Measurements from ENCODE around the gene SLC25A22.

SLC25A22 gene

GRCh38 chr11:826836-827145 lies 28.7 kb upstream of the SLC25A22 start:
- Histone ChIP-seq H3K9ac (ENCODE audit: low read depth, low read length) (peak overlapping the region; percentile 41; the same call in 1 of the 2 replicates), H3K9me3 (ENCODE audit: insufficient read depth, low read depth, low read length) (no peaks in the 10 kb centered on the region), H3K27me3 (ENCODE audit: insufficient read depth, low read length) (peaks cover 62% of the 10 kb centered on the region), H3K27ac (ENCODE audit: low read depth, low read length) (no peak overlapping the region), H3K36me3 (ENCODE audit: insufficient read depth, low read length) (0 out of 2 replicates have a peak, but pooled peaks cover 3% of the 10 kb centered on the region), H3K4me1 (ENCODE audit: insufficient read depth, low read length) (peaks cover 28% of the 10 kb centered on the region), H3K4me3 (ENCODE audit: low read length) (peak overlapping the region; percentile 55)
- WGBS = 3% methylated on average over 22 of the region's 22 CpGs

DNA sequence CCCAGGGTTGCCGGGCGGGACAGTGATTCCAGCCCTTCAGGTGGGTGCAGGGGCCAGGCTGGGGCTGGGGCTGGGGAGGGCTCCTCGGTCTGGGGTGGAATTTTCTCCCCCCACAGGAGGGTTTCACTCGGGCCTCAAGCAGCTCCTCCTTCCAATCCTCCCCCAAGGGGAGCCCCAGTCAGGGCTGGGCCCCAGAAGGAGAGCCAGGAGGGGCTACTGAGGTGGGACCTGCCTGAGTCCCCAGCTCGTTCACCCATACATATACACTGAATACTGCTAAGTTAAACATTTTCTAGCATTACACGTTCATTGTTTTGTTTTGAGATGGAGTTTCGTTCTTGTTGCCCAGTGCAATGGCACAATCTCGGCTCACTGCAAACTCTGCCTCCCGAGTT lies 28.1 kb upstream of the SLC25A22 start:
- Histone ChIP-seq H3K27ac (ENCODE audit: low read depth, low read length) (no peak overlapping the region), H3K9ac (ENCODE audit: low read depth, low read length) (no peak overlapping the region), H3K27me3 (ENCODE audit: insufficient read depth, low read length) (peaks cover 56% of the 10 kb centered on the region), H3K4me3 (ENCODE audit: low read length) (peak overlapping the region; percentile 55; the same call in 1 of the 2 replicates), H3K36me3 (ENCODE audit: insufficient read depth, low read length) (0 out of 2 replicates have a peak, but pooled peaks cover 6% of the 10 kb centered on the region), H3K9me3 (ENCODE audit: insufficient read depth, low read depth, low read length) (no peaks in the 10 kb centered on the region), H3K4me1 (ENCODE audit: insufficient read depth, low read length) (peaks cover 22% of the 10 kb centered on the region)
- 87% methylated on average over 8 of the region's 9 CpGs for WGBS

GRCh38 chr11:825366-826226 lies 27.5 kb upstream of the SLC25A22 start:
- Histone ChIP-seq H3K27ac (ENCODE audit: low read depth, low read length) (no peak overlapping the region), H3K9me3 (ENCODE audit: insufficient read depth, low read depth, low read length) (no peaks in the 10 kb centered on the region), H3K36me3 (ENCODE audit: insufficient read depth, low read length) (0 out of 2 replicates have a peak, but pooled peaks cover 6% of the 10 kb centered on the region), H3K4me1 (ENCODE audit: insufficient read depth, low read length) (peaks cover 19% of the 10 kb centered on the region), H3K9ac (ENCODE audit: low read depth, low read length) (no peak overlapping the region), H3K4me3 (ENCODE audit: low read length) (no peak overlapping the region), H3K27me3 (ENCODE audit: insufficient read depth, low read length) (peaks cover 50% of the 10 kb centered on the region)
- WGBS = 92% methylated on average over 12 of the region's 12 CpGs

- 0 out of 2 replicates have a peak, but pooled peaks cover 6% of the 10 kb centered on the region for H3K36me3 ChIP-seq (ENCODE audit: insufficient read depth, low read length)
- no peak overlapping the region for H3K9ac ChIP-seq (ENCODE audit: low read depth, low read length)
- H3K27me3 ChIP-seq (ENCODE audit: insufficient read depth, low read length) = peaks cover 45% of the 10 kb centered on the region
- 87% methylated on average over 11 of the region's 11 CpGs for WGBS
- no peak overlapping the region for H3K27ac ChIP-seq (ENCODE audit: low read depth, low read length)
- H3K4me1 ChIP-seq (ENCODE audit: insufficient read depth, low read length) = peaks cover 19% of the 10 kb centered on the region
- H3K9me3 ChIP-seq (ENCODE audit: insufficient read depth, low read depth, low read length) = no peaks in the 10 kb centered on the region
- H3K4me3 ChIP-seq (ENCODE audit: low read length) = no peak overlapping the region
Observed at GRCh38 chr11:824942-825341, 26.9 kb upstream of the SLC25A22 start.

GRCh38 chr11:824292-824880 lies 26.3 kb upstream of the SLC25A22 start:
- 95% methylated on average over 59 of the region's 59 CpGs for WGBS
- Histone ChIP-seq H3K36me3 (ENCODE audit: insufficient read depth, low read length) (0 out of 2 replicates have a peak, but pooled peaks cover 6% of the 10 kb centered on the region), H3K4me1 (ENCODE audit: insufficient read depth, low read length) (peaks cover 19% of the 10 kb centered on the region), H3K9me3 (ENCODE audit: insufficient read depth, low read depth, low read length) (no peaks in the 10 kb centered on the region), H3K4me3 (ENCODE audit: low read length) (no peak overlapping the region), H3K27ac (ENCODE audit: low read depth, low read length) (no peak overlapping the region), H3K9ac (ENCODE audit: low read depth, low read length) (no peak overlapping the region), H3K27me3 (ENCODE audit: insufficient read depth, low read length) (peaks cover 39% of the 10 kb centered on the region)

DNA sequence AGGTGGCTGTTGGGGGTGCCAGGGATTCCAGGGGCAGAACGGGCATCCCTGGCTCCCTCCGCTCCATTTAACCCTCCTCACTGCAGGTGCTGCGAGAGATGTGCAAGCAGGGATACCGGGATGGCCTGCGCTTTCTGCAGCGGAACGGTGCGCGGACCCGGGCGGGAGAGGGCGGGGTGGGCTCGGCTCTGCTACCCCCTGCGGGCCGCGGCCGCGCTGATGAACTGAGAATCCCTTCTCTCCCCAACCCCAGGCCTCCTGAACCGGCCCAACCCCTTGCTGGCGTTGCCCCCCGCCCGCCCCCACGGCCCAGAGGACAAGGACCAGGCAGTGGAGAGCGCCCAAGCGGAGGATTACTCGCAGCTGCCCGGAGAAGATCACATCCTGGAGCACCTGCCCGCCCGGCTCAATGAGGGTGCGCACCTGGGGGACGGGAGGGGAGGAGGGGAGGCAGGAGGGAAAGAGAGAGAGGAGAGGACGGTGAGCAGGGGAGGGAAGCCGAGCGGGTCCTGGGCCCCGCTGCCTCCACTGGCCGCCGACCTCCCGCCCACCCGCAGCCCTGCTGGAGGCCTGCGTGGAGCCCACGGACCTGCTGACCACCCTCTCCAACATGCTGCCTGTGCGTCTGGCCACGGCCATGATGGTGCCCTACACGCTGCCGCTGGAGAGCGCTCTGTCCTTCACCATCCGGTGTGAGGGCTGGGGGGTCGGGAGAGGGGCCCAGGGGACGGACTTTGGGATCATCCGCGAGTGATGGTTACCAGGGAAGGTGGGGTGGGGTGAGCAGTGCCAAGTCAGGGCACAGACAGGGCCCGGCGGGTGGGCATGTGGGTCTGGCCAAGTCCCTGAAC lies 25.6 kb upstream of the SLC25A22 start:
- Histone ChIP-seq H3K4me3 (ENCODE audit: low read length) (no peak overlapping the region), H3K9me3 (ENCODE audit: insufficient read depth, low read depth, low read length) (no peaks in the 10 kb centered on the region), H3K27me3 (ENCODE audit: insufficient read depth, low read length) (peaks cover 32% of the 10 kb centered on the region), H3K9ac (ENCODE audit: low read depth, low read length) (no peak overlapping the region), H3K36me3 (ENCODE audit: insufficient read depth, low read length) (0 out of 2 replicates have a peak, but pooled peaks cover 6% of the 10 kb centered on the region), H3K27ac (ENCODE audit: low read depth, low read length) (no peak overlapping the region), H3K4me1 (ENCODE audit: insufficient read depth, low read length) (peaks cover 12% of the 10 kb centered on the region)
- 92% methylated on average over 53 of the region's 53 CpGs for WGBS

DNA sequence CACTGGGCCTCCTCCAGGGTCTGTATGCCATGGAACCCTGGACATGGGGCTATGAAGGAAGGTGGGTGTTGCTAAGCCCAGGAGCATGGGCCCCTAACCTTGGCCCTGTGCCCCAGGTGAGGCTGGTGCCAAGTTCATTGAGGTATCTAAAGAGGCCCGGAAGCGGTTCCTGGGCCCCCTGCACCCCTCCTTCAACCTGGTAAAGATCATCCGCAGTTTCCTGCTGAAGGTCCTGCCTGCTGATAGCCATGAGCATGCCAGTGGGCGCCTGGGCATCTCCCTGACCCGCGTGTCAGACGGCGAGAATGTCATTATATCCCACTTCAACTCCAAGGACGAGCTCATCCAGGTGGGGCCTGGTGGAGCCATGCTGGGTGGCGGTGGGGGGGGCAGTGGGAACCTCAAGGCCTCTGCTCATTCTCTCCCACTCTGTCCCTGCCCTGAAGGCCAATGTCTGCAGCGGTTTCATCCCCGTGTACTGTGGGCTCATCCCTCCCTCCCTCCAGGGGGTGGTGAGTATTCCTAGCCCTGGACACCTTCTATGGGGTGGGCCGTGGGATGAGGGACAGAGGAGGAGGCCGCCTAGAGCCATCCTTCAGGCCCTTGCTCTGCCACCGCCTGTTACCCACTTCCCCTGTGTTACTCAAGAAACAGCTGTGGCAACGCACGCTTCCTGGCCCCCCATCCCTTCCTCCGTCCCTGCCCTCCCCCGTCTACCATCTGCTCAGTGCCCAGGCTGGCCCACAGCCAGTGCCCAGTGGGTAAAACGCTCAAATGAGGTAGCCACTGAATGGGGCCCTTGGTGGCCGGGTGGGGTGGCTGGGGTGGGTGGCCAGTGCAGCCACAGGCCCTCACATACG lies 23.7 kb upstream of the SLC25A22 start:
- WGBS = 95% methylated on average over 21 of the region's 22 CpGs
- no peaks in the 10 kb centered on the region for H3K9me3 ChIP-seq (ENCODE audit: insufficient read depth, low read depth, low read length)
- H3K4me3 ChIP-seq (ENCODE audit: low read length) = no peak overlapping the region
- H3K27me3 ChIP-seq (ENCODE audit: insufficient read depth, low read length) = peaks cover 13% of the 10 kb centered on the region
- H3K36me3 ChIP-seq (ENCODE audit: insufficient read depth, low read length) = 0 out of 2 replicates have a peak, but pooled peaks cover 6% of the 10 kb centered on the region
- H3K9ac ChIP-seq (ENCODE audit: low read depth, low read length) = no peak overlapping the region
- H3K4me1 ChIP-seq (ENCODE audit: insufficient read depth, low read length) = no peaks in the 10 kb centered on the region
- H3K27ac ChIP-seq (ENCODE audit: low read depth, low read length) = no peak overlapping the region

DNA sequence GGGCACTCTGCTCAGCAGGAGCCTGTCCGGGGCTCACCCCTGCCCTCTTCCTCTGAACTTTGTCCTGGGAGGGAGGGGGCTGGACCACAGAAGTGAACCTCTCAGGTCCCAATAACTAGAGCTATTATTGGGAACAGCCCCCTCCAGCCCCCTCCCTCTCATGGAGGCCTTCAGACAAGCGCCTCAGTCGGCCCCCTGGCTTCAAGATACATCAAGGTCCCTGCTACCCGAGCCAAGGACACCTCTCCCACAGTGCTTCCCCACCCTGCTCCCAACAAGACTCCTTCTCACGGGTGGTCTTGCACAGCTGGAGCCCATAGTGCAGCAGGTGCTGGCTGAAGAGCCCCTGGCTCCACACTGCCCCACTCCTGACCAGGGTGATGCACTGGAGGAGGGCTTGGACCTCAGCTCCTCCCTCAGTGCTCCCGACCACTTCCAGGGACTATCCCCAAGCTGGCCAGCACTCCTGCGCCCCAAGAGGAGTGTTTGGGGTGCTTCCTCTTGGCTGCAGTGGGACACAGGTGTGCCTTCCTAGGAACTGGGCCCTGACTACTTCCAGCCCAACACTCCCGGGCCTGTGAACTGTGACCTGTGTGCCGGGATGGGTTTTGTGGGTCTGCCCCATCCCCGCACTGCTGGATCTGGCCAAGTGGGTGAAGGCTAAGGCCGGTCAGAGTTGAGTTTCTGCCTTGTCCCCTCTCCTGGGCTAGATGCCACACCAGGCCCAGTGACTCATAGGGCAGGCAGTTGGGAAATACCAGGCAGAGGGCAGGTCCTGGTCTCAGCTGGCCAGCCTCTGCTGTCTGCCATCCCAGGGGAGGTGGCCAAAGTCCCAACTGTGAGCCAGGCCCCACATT lies 22.8 kb upstream of the SLC25A22 start:
- no peak overlapping the region for H3K27ac ChIP-seq (ENCODE audit: low read depth, low read length)
- H3K36me3 ChIP-seq (ENCODE audit: insufficient read depth, low read length) = 0 out of 2 replicates have a peak, but pooled peaks cover 6% of the 10 kb centered on the region
- H3K4me3 ChIP-seq (ENCODE audit: low read length) = peak overlapping the region; percentile 92
- WGBS = 84% methylated on average over 11 of the region's 11 CpGs
- no peaks in the 10 kb centered on the region for H3K9me3 ChIP-seq (ENCODE audit: insufficient read depth, low read depth, low read length)
- no peak overlapping the region for H3K9ac ChIP-seq (ENCODE audit: low read depth, low read length)
- H3K27me3 ChIP-seq (ENCODE audit: insufficient read depth, low read length) = peaks cover 4% of the 10 kb centered on the region; the same call in 1 of the 2 replicates
- no peaks in the 10 kb centered on the region for H3K4me1 ChIP-seq (ENCODE audit: insufficient read depth, low read length)

DNA sequence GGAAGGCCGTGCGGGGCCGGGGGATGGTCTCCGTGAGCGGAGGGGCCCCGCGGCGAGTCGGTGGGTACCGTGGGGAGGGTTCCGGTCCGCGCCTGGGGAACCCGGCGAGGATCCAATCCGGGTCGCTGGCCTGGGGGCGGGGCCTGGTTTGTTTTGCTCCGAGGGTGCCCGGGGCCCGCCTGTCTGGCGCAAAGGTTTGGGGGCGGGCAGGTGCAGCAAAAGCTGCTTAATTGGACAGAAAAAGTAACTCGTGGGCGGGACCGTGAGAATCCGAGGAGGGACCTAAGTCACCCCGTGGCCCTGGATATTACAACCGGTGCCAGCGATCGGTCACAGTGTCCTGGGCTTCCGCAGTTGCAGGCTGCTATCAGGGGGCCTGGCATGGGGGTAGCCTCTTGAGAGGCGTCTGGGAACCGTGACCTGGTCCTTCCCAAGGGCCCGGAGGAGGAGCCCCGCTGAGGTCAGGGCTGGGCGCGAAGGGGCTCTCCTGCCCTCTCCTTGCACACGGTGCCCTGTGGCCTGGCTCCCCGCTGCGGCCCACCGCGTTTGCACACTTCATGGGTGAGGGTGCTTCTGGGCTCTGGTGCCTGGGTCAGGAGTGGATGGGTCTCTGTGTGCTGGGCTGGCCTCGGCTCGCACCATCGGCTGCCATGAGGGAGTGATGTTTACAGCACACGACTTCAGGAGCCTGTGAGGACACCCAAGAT lies 22.0 kb upstream of the SLC25A22 start:
- Histone ChIP-seq H3K4me1 (ENCODE audit: insufficient read depth, low read length) (no peaks in the 10 kb centered on the region), H3K9ac (ENCODE audit: low read depth, low read length) (no peak overlapping the region; the same call in 1 of the 2 replicates), H3K27ac (ENCODE audit: low read depth, low read length) (peak overlapping the region; percentile 37; the same call in 1 of the 2 replicates), H3K4me3 (ENCODE audit: low read length) (peak overlapping the region; percentile 92), H3K27me3 (ENCODE audit: insufficient read depth, low read length) (no peaks in the 10 kb centered on the region), H3K36me3 (ENCODE audit: insufficient read depth, low read length) (0 out of 2 replicates have a peak, but pooled peaks cover 6% of the 10 kb centered on the region), H3K9me3 (ENCODE audit: insufficient read depth, low read depth, low read length) (no peaks in the 10 kb centered on the region)
- 11% methylated on average over 47 of the region's 47 CpGs for WGBS

All from HUES64 (cell line).